GM10248 (cell line): ENCODE measurements around the gene COL4A1.

Experiments
- CTCF ChIA-PET: fragments of 300-600 bp; sonication (Branson Sonifier 250); formaldehyde crosslinking; extraction: SDS; loops from one replicate; lab custom pipeline; 2021; ENCODE audit warnings: antibody characterized with exemption; lab: Yijun Ruan, JAX
- POLR2A ChIA-PET: fragments of 350-650 bp; sonication (Branson Sonifier 250); formaldehyde crosslinking; extraction: SDS; loops from one replicate; lab custom pipeline; 2020; ENCODE audit warnings: antibody characterized with exemption; lab: Yijun Ruan, JAX
- DNase-seq: peaks from one replicate; pipeline ENCODE4 v3.0.0; 2012; ENCODE audit errors: extremely low spot score
- CTCF ChIP-seq: IDR thresholded peaks from 2 replicates; pipeline ENCODE4 v1.5.1; 2012; ENCODE audit warnings: mild to moderate bottlenecking, low read depth; ENCODE audit errors: extremely low read depth, missing control alignments, control extremely low read depth

COL4A1 gene

GRCh38 chr13:110129076-110129475 is 177.9 kb downstream of the COL4A1 start:
- no peak for DNase-seq

GRCh38 chr13:110128546-110128945 is 178.4 kb downstream of the COL4A1 start:
- no peak for TF ChIP-seq CTCF
- CTCF ChIA-PET, result interaction anchor here (1.0 kb wide), 1 partner anchor 8 kb away, joined by 3 read pairs; no protein-coding TSS in a partner anchor
- DNase-seq, result no peak
- POLR2A ChIA-PET, result no interaction called here

More at GRCh38 chr13:110129076-110129475, 177.9 kb downstream of the COL4A1 start:
- CTCF ChIA-PET, result no interaction called here
- no peak for TF ChIP-seq CTCF
- POLR2A ChIA-PET, result no interaction called here

- POLR2A ChIA-PET, result no interaction called here
- CTCF ChIA-PET, result interaction anchor here (1.0 kb wide), 1 partner anchor 9 kb away, joined by 3 read pairs; no protein-coding TSS in a partner anchor
- no peak for DNase-seq
- TF ChIP-seq CTCF, result no peak
Observed at GRCh38 chr13:110127986-110128511, 178.9 kb downstream of the COL4A1 start.

- no peak for TF ChIP-seq CTCF
- CTCF ChIA-PET, result interaction anchor here (1.2 to 1.4 kb wide), 2 partner anchors 10 to 63 kb away, joined by 3 read pairs; no protein-coding TSS in a partner anchor
- no peak for DNase-seq
- POLR2A ChIA-PET, result no interaction called here
Observed at GRCh38 chr13:110126391-110126961, 180.5 kb downstream of the COL4A1 start.

GRCh38 chr13:110125613-110126272 is 181.2 kb downstream of the COL4A1 start:
- ChIA-PET CTCF (no interaction called here), POLR2A (no interaction called here)
- TF ChIP-seq CTCF, result no peak
- DNase-seq, result no peak

- no peak for DNase-seq
- no peak for TF ChIP-seq CTCF
- CTCF ChIA-PET, result no interaction called here
- POLR2A ChIA-PET, result no interaction called here
Observed at GRCh38 chr13:110125157-110125556, 181.8 kb downstream of the COL4A1 start.
